Suprapubic skin (tissue), 4 donors: ENCODE results near the gene TOPBP1. TPM values are rescaled to one million over a fixed set of nuclear protein-coding genes. Genes with fewer than 3 reads are reported as not detected.

ENCODE experiments used
- DNase-seq, 2 donors: peaks; one replicate each; pipeline ENCODE4 v3.0.0-alpha.2; 2019; ENCODE audit warnings: low spot score in 2 of 2
- H3K27ac ChIP-seq: fragments of 200-600 bp; sonication (generic); one replicate; pipeline ENCODE4 v1.5.1; 2019
- H3K27me3 ChIP-seq: fragments of 200-600 bp; sonication (generic); one replicate; pipeline ENCODE4 v1.5.1; 2019
- H3K36me3 ChIP-seq: fragments of 200-600 bp; sonication (generic); one replicate; pipeline ENCODE4 v1.5.1; 2019
- H3K4me1 ChIP-seq: fragments of 200-600 bp; sonication (generic); one replicate; pipeline ENCODE4 v1.5.1; 2019
- H3K4me3 ChIP-seq: fragments of 200-600 bp; sonication (generic); one replicate; pipeline ENCODE4 v1.5.1; 2019; ENCODE audit warnings: mild to moderate bottlenecking
- H3K9me3 ChIP-seq: fragments of 200-600 bp; sonication (generic); one replicate; pipeline ENCODE4 v1.5.1; 2019
- EP300 ChIP-seq: sonication (generic); formaldehyde crosslinking; IDR thresholded peaks from one replicate; pipeline ENCODE4 v1.6.1; 2017; ENCODE audit warnings: antibody characterized with exemption
- POLR2A ChIP-seq, 2 donors: fragments of 450-650 bp; IDR thresholded peaks; one replicate each; pipeline ENCODE4 v1.6.1; 2017; ENCODE audit warnings: antibody characterized with exemption in 2 of 2, mild to moderate bottlenecking in 2 of 2, moderate library complexity in 2 of 2
- POLR2AphosphoS5 ChIP-seq, 3 donors: sonication (generic); formaldehyde crosslinking; IDR thresholded peaks; one replicate each; pipeline ENCODE4 v1.6.1; 2017; ENCODE audit warnings: antibody characterized with exemption in 3 of 3
- WGBS: methylation state at CpG from one replicate; pipeline ENCODE4 v1.1.5; 2018; 5-methylcytosine and 5-hydroxymethylcytosine counted together
- total RNA-seq, 4 donors: library from RNA; depleted of rRNA; stranded (reverse); fragments of >200 nt; gene quantifications; one replicate each; pipeline ENCODE4 v1.1.0, GENCODE V29; 2016
- TF ChIP-seq, protein P1 (sequence below), 2 donors: fragments of 200-600 bp in 1 of 2; fragments of 450-650 bp in 1 of 2; sonication (generic) in 1 of 2; IDR thresholded peaks; one replicate each; pipeline ENCODE4 v1.5.1; 2016 to 2019; ENCODE audit warnings: antibody characterized with exemption in 2 of 2, mild to moderate bottlenecking in 1 of 2, moderate library complexity in 1 of 2

The TOPBP1 gene
- total RNA-seq, 4 donors from 2014 or later = 26.3 to 55.8 (median 33.8) TPM

DNA sequence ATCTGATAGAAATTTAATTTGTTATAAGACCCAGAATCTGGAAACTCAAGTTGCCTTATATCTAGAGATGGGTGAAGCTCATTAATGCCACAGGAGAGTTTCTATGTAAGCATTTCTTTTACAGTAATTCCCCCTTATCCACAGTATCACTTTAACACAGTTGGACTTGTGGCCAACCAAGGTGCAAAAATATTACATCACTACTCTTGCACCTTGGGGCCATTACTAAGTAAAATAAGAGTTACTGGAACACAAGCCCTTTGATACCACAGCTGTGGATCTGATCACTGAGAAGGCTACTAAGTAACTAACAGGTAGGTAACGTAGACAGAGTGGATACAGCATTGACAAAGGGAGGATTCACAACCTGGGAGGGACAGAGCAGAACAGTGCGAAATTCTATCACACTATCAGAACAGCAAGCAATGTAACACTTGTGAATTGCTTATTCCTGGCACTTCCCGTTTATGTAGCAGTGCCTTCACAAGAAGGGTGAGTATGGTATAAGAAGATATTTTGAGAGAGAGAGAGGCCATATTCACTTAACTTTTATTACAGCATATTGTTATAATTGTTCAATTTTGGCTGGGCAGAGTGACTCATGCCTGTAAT, 33.9 kb upstream of the TOPBP1 start:
- TF ChIP-seq EP300 = no peak
- TF ChIP-seq POLR2AphosphoS5 (IDR thresholded peaks at IDR 0.05) = no peak
- TF ChIP-seq, protein P1, sequence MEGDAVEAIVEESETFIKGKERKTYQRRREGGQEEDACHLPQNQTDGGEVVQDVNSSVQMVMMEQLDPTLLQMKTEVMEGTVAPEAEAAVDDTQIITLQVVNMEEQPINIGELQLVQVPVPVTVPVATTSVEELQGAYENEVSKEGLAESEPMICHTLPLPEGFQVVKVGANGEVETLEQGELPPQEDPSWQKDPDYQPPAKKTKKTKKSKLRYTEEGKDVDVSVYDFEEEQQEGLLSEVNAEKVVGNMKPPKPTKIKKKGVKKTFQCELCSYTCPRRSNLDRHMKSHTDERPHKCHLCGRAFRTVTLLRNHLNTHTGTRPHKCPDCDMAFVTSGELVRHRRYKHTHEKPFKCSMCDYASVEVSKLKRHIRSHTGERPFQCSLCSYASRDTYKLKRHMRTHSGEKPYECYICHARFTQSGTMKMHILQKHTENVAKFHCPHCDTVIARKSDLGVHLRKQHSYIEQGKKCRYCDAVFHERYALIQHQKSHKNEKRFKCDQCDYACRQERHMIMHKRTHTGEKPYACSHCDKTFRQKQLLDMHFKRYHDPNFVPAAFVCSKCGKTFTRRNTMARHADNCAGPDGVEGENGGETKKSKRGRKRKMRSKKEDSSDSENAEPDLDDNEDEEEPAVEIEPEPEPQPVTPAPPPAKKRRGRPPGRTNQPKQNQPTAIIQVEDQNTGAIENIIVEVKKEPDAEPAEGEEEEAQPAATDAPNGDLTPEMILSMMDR (IDR thresholded peaks at IDR 0.05) = no peak
- no peak for TF ChIP-seq POLR2A (IDR thresholded peaks at IDR 0.05)
- DNase-seq = no peak
- H3K36me3 ChIP-seq = no peaks in the 10 kb centered on the region
- H3K4me3 ChIP-seq = no peak overlapping the region
- no peaks in the 10 kb centered on the region for H3K27me3 ChIP-seq
- no peak overlapping the region for H3K27ac ChIP-seq
- WGBS = 75% methylated on average over 3 of the region's 3 CpGs
- H3K9me3 ChIP-seq = no peaks in the 10 kb centered on the region
- H3K4me1 ChIP-seq = no peaks in the 10 kb centered on the region

DNA sequence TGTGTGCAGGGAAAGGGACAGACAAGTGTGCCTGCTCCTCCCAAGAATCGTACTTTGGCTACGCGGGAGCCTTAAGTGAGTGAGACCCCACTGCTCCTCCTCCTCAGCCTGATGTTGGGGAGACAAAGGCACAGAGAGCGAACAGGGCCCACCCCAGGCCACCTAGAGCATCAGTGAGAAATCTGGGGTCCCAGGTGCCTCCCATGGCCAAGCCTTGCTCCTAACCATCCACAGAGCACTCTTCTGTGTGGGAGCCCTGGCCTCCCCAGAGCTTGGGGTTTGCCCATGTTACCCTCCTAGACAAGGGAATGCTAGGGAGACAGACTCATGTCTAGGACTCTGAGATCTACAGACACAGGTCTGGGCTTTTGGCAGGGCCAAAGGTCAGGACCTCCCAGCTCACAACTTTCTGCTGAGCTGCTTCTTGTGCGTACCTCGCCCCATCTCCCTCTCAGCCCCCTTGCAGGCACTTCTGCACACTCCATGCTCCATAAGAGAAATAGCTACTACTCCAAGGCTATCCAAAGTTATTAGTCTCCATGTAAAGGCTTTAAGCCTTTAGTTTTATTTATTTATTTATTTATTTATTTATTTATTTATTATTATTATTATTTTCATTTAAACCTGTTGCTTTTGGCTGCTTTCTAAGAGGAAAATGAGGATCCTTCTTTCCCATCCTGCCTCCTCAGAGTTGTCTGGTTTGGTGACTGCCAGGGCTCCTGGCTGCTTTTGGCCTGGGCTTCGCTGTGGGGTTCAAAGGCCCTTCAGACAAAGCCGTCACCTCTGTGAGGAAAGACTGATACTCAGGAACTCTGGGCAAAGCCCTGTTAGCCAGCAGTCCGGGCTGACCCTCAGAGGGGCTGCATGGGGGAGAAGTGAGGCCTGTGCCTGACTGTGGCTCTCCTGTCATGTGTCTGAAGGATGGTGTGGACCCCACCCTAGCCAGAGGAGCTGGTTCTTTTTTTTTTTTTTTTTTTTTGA, 32.8 kb upstream of the TOPBP1 start:
- no peaks in the 10 kb centered on the region for H3K9me3 ChIP-seq
- no peak overlapping the region for H3K27ac ChIP-seq
- no peaks in the 10 kb centered on the region for H3K36me3 ChIP-seq
- H3K4me1 ChIP-seq = no peaks in the 10 kb centered on the region
- no peak for DNase-seq
- 98% methylated on average over 9 of the region's 9 CpGs for WGBS
- TF ChIP-seq, protein P1 (IDR thresholded peaks at IDR 0.05) = no peak
- TF ChIP-seq POLR2AphosphoS5 (IDR thresholded peaks at IDR 0.05) (no peak), EP300 (no peak), POLR2A (IDR thresholded peaks at IDR 0.05) (no peak)
- no peak overlapping the region for H3K4me3 ChIP-seq
- H3K27me3 ChIP-seq = no peaks in the 10 kb centered on the region

DNA sequence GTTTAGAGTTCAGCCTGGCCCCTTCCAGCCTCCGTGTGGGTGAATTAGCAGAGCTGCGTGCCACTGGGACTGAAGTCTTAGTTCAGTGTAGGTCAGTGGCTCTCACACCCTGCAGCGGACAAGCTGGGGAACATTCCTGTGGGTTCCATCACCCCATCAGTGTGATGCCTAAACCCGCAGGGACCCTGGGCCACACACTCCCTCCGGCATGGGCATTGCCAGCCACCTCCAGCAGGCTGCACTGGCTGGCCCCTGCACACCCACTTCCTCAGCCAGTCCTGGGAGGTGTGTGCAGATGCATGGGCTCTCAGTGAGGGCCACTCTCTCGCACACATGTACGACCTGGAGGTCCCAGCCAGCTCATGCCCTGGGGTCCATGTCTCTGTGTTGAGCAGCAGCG, 32.1 kb upstream of the TOPBP1 start:
- Histone ChIP-seq H3K27ac (no peak overlapping the region), H3K4me3 (no peak overlapping the region), H3K36me3 (no peaks in the 10 kb centered on the region), H3K4me1 (no peaks in the 10 kb centered on the region), H3K27me3 (no peaks in the 10 kb centered on the region), H3K9me3 (no peaks in the 10 kb centered on the region)
- no peak for TF ChIP-seq POLR2AphosphoS5 (IDR thresholded peaks at IDR 0.05)
- TF ChIP-seq, protein P1 (IDR thresholded peaks at IDR 0.05) = no peak
- TF ChIP-seq POLR2A (IDR thresholded peaks at IDR 0.05) = no peak
- TF ChIP-seq EP300 = no peak
- WGBS = no CpG with 5 or more reads among the region's 8 CpGs
- no peak for DNase-seq

- 81% methylated on average over 4 of the region's 4 CpGs for WGBS
- TF ChIP-seq POLR2A (IDR thresholded peaks at IDR 0.05) (no peak), POLR2AphosphoS5 (IDR thresholded peaks at IDR 0.05) (no peak), EP300 (no peak)
- TF ChIP-seq, protein P1 (IDR thresholded peaks at IDR 0.05) = no peak
- Histone ChIP-seq H3K36me3 (no peaks in the 10 kb centered on the region), H3K4me1 (no peaks in the 10 kb centered on the region), H3K27ac (no peak overlapping the region), H3K4me3 (no peak overlapping the region), H3K9me3 (no peaks in the 10 kb centered on the region), H3K27me3 (no peaks in the 10 kb centered on the region)
- DNase-seq = no peak
Measured at GRCh38 chr3:133692759-133693158, 31.0 kb upstream of the TOPBP1 start.
